Lung (tissue), 12 donors: Measurements from ENCODE around the gene ATXN1. TPM values are rescaled to one million over a fixed set of nuclear protein-coding genes. Genes with fewer than 3 reads are reported as not detected.

Experiments used
- ATAC-seq: fragments of 200-7000 bp; cut with Tn5 transposase; one replicate; pipeline ENCODE4 v1.9.1; 2020; ENCODE audit warnings: moderate number of reproducible peaks; ENCODE audit not compliant: insufficient read depth, low FRiP score
- DNase-seq, 3 donors: peaks; one replicate each; pipeline ENCODE4 v3.0.0-alpha.2; 2013 to 2017
- H3K27ac ChIP-seq, 2 donors: one replicate each; pipeline ENCODE4 v1.5.1; 2013; ENCODE audit warnings: mild to moderate bottlenecking in 2 of 2, moderate library complexity in 2 of 2, control low read depth in 1 of 2, inconsistent platforms in 1 of 2, low read depth in 1 of 2, low read length in 1 of 2
- H3K27me3 ChIP-seq, 3 donors: one replicate each; pipeline ENCODE4 v1.5.1; 2013; ENCODE audit warnings: low read length in 2 of 3; ENCODE audit not compliant: control insufficient read depth in 3 of 3, insufficient read depth in 3 of 3
- H3K36me3 ChIP-seq, 4 donors: one replicate each; pipeline ENCODE4 v1.5.1; 2013; ENCODE audit warnings: low read length in 4 of 4, mild to moderate bottlenecking in 1 of 4, moderate library complexity in 1 of 4; ENCODE audit not compliant: control insufficient read depth in 4 of 4, insufficient read depth in 4 of 4
- H3K4me1 ChIP-seq, 5 donors: one replicate each; pipeline ENCODE4 v1.5.1; 2013; ENCODE audit warnings: low read length in 5 of 5, mild to moderate bottlenecking in 2 of 5, moderate library complexity in 1 of 5; ENCODE audit not compliant: control insufficient read depth in 5 of 5, insufficient read depth in 5 of 5
- H3K4me3 ChIP-seq: one replicate; pipeline ENCODE4 v1.5.1; 2013; ENCODE audit warnings: mild to moderate bottlenecking, control low read depth, moderate library complexity
- H3K9ac ChIP-seq, 2 donors: one replicate each; pipeline ENCODE4 v1.5.1; 2013; ENCODE audit warnings: low read length in 2 of 2, control low read depth in 1 of 2; ENCODE audit not compliant: insufficient read depth in 1 of 2
- H3K9me3 ChIP-seq, 4 donors: one replicate each; pipeline ENCODE4 v1.5.1; 2013; ENCODE audit warnings: low read length in 3 of 4, mild to moderate bottlenecking in 1 of 4, moderate library complexity in 1 of 4; ENCODE audit not compliant: control insufficient read depth in 4 of 4, insufficient read depth in 3 of 4
- CTCF ChIP-seq: IDR thresholded peaks from 2 replicates; pipeline ENCODE4 v1.5.1; 2012; ENCODE audit warnings: mild to moderate bottlenecking; ENCODE audit errors: control extremely low read depth, extremely low read depth
- WGBS, 2 donors: extraction: QIAGEN DNeasy Blood & Tissue Kit; methylation state at CpG; one replicate each; pipeline ENCODE4 v1.1.7; 2013; 5-methylcytosine and 5-hydroxymethylcytosine counted together
- polyA plus RNA-seq, 2 donors: library from polyadenylated mRNA; stranded (reverse); fragments of 200-250 nt; gene quantifications; one replicate each; pipeline ENCODE4 v1.2.1, GENCODE V29; 2013
- total RNA-seq, 2 donors: library from RNA; depleted of rRNA in 1 of 2; stranded (reverse); fragments of >200 nt in 1 of 2; gene quantifications; one replicate each; pipeline ENCODE4 v1.2.1, GENCODE V29; 2014 to 2021
- donor health status: control.
- donor health status: control.
- donor health status: Bipolar disorder and iron deficiency.
- donor health status: healthy.
- donor health status: DM: yes; HTN: yes; CAD: no.

Gene ATXN1
- total and polyA plus RNA-seq, 4 donors, result 9.7 to 108 (median 34.9) TPM

GRCh38 chr6:16733085-16733484 lies 28.2 kb downstream of the ATXN1 start:
- WGBS, 2 donors, result 58 to 86% methylated on average over 6 of the region's 6 CpGs
- no peak for ATAC-seq

GRCh38 chr6:16731478-16732051 lies 29.7 kb downstream of the ATXN1 start:
- TF ChIP-seq CTCF, result no peak
- Histone ChIP-seq H3K4me3 (no peak overlapping the region), H3K4me1 (peaks cover under 1 to 31% (median 16%) of the 10 kb centered on the region in 5 donors), H3K27ac (no peak overlapping the region), H3K9ac (no peak overlapping the region), H3K36me3 (peaks cover 0 to 4% (median under 1%) of the 10 kb centered on the region in 4 donors), H3K9me3 (no peaks in the 10 kb centered on the region), H3K27me3 (no peaks in the 10 kb centered on the region)
- peak in 2 of 3 donors; percentile 51 to 66 for DNase-seq
- 33 to 58% methylated on average over 6 of the region's 6 CpGs for WGBS, 2 donors
- ATAC-seq, result no peak

More at GRCh38 chr6:16733085-16733484, 28.2 kb downstream of the ATXN1 start:
- H3K36me3 ChIP-seq, result peaks cover 0 to 4% (median under 1%) of the 10 kb centered on the region in 4 donors
- H3K9ac ChIP-seq, result no peak overlapping the region
- TF ChIP-seq CTCF, result no peak
- no peak overlapping the region for H3K4me3 ChIP-seq
- H3K4me1 ChIP-seq, result peaks cover 3 to 43% (median 27%) of the 10 kb centered on the region in 5 donors
- no peak overlapping the region for H3K27ac ChIP-seq
- DNase-seq, result peak in 1 of 3 donors; percentile 46
- no peaks in the 10 kb centered on the region for H3K27me3 ChIP-seq
- H3K9me3 ChIP-seq, result no peaks in the 10 kb centered on the region

- 34 to 35% methylated on average over 7 of the region's 7 CpGs for WGBS, 2 donors
- DNase-seq (no peak), ATAC-seq (no peak)
- no peaks in the 10 kb centered on the region for H3K27me3 ChIP-seq
- H3K9me3 ChIP-seq, result no peaks in the 10 kb centered on the region
- no peak overlapping the region for H3K4me3 ChIP-seq
- H3K4me1 ChIP-seq, result peaks cover 0 to 28% (median 15%) of the 10 kb centered on the region in 5 donors
- peaks cover 0 to 4% (median under 1%) of the 10 kb centered on the region in 4 donors for H3K36me3 ChIP-seq
- TF ChIP-seq CTCF, result no peak
- no peak overlapping the region for H3K9ac ChIP-seq
- no peak overlapping the region for H3K27ac ChIP-seq
Observed at GRCh38 chr6:16730738-16731477, 30.4 kb downstream of the ATXN1 start.
